ENCODE results near the gene SUGT1. TPM values are rescaled to one million over a fixed set of nuclear protein-coding genes. Genes with fewer than 3 reads are reported as not detected.
"Not testable (repeated sequence)": the region's sequence is repeated elsewhere in the genome, so short reads cannot be mapped to it uniquely, and the experiment has no call there.

SUGT1 gene
- total RNA-seq, 1 donor from 2014 or later = 33.1 TPM

DNA sequence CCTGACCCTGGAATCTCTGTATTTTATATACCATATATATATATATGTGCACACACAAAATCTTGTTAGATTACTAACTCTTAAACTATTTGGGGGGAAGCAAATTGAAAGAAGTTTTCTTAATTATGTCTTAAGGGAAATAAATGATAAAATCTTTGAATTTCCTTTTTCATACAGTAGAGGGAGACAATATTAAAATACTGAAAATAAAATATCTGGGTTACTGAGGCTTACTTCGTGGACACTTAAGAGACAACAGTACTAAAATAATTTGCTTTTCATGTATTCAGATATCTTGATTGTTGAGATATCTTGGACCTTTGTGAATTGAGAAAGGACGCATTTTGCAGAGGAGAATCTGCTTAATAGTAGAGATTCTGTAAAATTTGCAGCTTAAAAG lies 17.0 kb downstream of the SUGT1 start:
- DNase-seq (ENCODE audit: low read depth in 2 of 2) = no peak

DNA sequence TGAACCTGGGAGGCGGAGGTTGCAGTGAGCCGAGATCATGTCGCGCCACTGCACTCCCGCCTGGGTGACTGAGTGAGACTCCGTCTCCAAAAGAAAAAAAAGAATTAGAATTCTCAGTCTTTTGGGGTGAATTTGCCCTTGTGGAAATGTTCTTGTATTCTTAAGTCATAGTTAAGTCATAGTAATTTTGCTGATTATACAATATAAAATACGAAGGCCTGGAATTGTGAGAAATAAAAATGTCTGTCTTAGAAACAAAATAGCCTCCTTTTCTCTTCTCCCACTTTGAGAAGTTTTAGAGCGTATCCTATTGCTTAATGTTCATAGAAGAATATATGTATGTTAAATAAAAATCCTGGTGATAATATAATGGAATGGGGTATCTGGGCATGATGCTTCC lies 18.1 kb downstream of the SUGT1 start:
- no peak for DNase-seq (ENCODE audit: low read depth in 2 of 2)

DNA sequence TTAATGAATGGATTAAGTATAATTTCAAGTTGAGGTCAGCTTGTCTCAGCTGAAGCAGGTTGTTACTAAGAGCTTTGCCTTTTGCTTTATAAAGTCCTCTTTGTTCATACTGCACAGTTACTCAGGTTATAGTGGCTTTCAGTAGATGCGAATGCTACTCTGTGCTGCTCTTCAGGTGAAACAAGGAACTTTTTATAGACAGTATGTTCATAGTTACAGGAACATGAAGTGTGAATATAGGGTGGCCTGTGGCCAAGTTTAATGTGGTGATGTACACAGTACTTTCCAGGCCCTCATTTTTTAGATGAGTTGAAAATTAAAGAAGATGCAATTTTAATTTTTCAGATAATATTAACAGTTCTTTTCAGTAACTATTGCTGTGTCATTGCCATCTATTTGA lies 20.8 kb downstream of the SUGT1 start:
- no peak for DNase-seq (ENCODE audit: low read depth in 2 of 2)

DNA sequence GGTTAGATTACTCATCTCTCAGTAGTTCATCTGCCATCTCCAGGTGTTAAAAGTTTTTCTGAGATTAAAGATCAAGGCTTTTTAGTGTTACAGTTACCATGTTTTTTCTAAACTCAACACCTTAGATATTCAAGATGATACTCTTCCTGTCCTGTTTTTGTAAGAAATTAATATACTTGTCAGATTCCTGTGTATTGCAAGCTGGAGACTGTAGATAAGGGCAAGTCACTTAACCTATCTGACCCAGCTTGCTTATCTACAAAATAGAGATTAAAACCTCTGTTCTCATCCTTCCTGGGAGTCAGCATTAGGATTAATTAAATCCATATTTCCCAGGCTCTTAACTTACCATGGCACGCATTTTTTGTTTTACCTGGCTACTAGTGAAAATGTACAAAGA lies 25.2 kb downstream of the SUGT1 start:
- DNase-seq (ENCODE audit: low read depth in 2 of 2) = no peak

DNA sequence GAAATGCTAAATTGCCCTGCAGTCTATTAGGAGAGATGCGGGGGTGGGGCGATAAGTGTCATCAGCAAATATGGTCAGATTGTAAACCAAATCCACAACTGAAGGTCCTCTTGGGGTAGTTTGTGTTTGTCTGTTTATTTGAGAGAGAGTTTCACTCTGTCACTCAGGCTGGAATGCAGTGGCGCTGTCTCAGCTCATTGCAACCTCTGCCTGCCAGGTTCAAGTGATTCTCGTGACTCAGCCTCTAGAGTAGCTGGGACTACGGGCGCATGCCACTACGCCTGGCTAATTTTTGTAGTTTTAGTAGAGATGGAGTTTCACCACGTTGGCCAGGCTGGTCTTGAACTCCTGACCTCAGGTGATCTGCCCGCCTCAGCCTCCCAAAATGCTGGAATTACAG lies 33.2 kb downstream of the SUGT1 start:
- DNase-seq (ENCODE audit: low read depth in 2 of 2) = not testable (repeated sequence)

DNA sequence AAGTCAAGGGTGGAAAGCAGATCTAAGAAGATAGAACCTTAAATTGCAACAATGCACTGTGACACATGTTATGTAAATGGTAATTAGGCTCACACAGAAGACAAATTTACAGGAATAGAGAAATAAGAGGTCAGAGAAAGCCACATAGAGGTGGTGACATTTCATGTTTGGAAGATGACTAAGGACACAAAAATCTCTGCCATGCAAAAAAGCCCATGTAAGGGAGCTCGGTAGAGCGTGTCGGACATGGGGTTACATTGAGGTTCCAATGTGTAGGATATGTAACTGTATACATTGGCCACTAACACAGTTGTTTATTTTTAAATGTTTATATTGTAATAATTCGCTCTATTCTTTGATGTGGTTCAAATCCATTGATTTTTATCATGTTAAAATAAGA lies 33.7 kb downstream of the SUGT1 start:
- DNase-seq (ENCODE audit: low read depth in 2 of 2) = no peak

DNA sequence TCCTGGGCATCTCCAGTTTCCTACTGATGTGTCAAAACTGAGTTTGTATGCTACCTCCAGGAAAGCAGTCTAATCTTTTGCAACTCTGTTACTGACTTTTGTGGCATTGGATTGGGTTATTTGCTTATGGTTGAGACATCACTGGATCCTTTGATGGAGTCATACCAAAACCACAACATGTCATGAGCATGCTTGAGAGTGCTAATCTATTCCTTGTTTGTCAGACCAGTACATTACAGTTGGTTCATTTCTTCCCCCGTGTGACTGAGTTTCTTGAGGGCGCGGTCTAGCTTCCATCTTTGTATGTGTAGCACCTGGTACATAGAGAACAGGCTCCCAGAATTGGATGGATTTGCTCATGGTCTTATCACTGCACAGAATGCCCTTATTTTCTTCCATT lies 43.2 kb downstream of the SUGT1 start:
- DNase-seq (ENCODE audit: low read depth in 2 of 2) = no peak

DNA sequence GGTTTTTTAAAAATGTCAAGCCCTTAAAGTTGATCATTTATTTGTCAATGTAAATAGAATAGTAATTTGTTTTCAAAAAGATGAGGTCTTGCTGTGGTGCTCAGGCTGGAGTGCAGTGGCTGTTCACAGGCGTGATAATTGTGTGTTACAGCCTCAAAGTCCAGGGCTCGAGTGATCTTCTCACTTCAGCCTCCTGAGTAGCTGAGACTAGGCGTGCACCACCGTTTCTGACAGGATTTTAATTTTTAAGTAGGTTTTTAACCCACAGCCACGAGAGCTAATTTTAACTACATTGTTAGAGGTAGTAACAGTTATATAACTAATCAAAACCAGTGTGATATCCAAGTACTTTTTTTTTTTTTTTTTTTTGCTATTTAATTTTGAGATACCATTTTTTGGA lies 43.9 kb downstream of the SUGT1 start:
- DNase-seq (ENCODE audit: low read depth in 2 of 2) = no peak

DNA sequence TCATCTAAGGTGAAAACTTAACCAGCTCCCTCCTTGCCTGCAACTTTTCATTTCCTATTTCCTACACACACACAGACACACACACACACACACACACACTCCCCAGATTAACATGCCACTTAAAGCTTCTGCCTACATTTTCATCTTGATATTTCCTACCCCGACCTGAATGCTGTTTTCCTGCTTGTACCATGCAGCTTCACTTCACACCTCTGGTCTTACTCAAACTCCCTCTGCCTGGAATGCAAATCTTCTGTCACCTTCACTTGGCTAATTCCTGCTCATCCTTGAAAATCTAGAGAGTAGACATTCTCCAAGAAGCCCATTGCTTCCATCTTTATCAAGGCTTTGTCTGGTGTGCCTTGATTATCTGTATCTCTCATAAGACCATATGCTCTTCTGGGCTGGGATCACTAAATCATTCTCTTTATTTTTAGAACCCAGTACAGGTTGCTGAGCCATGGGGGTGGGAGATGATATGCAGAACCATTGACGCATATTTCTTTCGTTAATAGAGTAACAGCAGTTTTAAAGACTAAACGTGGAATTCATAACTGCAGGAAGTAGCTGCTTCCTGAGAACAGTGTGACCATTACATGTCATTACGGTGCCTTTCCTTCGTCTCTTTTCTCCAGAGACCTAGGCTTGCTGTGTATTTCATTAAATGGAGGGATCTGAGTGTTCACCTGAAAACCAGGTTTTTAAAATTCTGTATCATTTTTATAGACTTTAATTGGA lies 49.3 kb downstream of the SUGT1 start:
- peak; percentile 26 to 55 for DNase-seq (ENCODE audit: low read depth in 2 of 2)

DNA sequence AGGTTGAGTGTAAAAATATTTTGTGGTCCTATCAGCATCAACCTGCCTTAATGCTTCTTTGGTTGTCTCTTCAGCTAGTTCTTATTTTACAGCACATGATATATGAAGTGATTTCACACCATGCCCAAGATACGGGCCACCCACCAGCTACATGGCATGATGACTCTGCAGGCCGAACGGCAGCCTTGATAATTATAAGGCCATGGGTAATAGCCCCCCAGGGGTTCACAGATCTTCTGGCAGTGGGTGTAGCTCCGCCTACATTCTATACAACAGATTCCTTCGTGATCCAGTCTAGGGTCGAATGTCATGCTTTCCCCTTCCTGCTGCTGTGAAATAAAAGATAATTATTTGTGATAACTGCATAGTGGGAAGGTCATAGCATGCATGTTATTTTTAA lies 50.8 kb downstream of the SUGT1 start:
- no peak for DNase-seq (ENCODE audit: low read depth in 2 of 2)

DNA sequence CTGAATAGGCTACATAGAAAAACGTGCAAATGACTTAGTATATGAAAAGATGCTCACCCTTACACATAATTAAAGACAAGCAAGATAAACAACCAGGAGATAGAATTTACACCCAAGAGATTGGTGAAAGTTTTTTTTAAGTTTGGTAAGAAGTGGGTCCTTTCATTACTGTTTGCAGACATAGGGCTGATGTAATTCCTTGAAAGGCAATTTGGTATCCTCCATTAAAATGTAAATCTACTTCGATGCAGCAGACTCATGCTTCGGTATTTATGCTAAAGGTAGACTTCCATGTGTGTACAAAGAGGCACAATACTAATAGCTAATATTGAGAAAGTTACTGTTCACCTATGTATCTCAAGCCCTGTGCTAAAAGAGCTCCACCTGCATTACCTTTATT lies 53.4 kb downstream of the SUGT1 start:
- DNase-seq (ENCODE audit: low read depth in 2 of 2) = no peak

DNA sequence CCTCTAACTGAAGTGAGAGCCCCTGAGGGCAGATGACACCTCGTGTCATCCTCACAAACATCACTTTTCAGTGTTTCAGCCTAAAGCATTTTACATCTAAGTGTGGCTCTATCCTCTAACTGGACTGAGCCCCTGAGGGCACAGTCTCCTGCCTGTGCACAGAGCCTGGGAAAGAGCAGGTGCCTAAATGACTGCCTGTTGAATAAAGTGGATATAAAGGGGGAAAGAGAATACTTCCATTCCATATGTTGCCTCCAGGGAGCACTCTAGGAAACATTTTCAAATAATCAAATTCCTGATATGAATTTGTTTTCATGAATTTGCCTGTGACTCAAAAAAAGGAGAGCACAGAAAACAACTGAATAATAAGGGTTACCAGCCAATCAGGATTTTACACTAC lies 54.7 kb downstream of the SUGT1 start:
- no peak for DNase-seq (ENCODE audit: low read depth in 2 of 2)

DNA sequence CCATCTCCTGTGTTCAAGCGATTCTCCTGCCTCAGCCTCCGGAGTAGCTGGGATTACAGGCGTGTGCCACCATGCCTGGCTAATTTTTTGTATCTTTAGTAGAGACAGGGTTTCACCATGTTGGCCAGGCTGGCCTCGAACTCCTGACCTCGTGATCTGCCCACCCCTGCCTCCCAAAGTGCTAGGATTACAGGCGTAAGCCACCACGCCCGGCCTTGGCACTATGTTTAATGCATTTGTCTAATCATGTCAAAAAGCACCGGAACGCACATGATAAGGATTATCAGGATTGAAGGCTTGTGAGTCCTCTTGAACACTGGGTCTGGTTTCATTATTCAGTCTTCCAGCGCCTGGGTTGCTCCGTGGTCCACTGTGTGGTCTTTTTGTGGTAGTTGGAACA lies 55.6 kb downstream of the SUGT1 start:
- DNase-seq (ENCODE audit: low read depth in 2 of 2) = not testable (repeated sequence)

DNA sequence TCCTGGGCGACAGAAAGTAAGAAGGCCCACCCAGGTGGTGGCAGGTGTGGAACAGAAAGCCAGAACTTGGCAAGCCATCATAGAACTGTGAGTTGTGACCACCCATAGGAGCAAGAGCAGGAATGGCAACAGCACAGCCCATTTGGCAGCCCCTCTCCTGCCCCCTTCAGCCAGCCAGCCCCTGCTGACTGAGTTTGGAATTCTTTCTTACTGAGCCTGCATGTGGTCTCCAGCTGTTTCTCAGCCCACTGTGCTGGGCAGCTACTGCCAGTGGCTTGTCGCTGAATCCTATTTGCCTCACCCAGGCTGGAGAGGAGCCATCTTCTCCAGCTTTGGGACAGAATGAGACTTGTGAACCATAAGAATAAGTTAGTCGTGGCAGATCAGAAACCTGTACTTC lies 58.6 kb downstream of the SUGT1 start:
- DNase-seq (ENCODE audit: low read depth in 2 of 2) = no peak

DNA sequence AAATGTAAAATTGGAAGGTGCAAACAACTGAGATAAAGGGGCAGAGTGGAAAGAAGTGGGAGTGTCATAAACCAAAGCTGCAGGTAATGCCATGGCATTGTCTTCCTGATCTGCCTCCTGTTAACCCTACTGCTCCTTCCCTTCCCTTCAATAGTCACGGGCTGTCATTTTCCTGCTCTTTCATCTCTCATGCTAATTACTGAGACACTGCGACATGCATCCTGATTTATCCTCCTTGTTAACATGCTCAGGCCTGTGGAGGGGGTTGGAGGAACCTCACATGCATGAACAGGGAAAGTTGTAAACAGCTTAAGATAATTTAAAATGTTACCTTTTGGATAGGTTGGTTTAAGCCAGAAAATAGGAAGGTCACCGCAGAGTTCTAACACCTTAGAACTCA lies 59.7 kb downstream of the SUGT1 start:
- no peak for DNase-seq (ENCODE audit: low read depth in 2 of 2)

DNA sequence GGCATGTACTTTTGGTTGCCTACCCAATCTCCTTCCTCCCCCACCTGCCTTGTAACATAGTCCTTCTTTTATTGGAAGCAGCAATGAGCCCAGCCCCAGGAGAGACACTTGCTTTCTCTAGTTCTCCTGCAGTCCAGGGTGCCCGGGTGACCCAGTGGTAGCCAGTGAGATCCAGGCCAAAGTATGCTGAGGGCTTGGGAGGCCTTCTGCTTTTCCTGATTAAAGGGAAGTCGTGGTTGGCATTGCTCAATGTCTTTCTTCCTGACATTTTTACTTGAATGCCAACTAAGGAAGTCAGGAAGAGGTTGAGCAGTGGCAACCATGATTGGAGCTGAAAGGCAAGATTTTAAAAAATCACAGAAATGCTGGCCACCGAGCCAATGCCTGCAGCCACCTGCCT lies 61.3 kb downstream of the SUGT1 start:
- DNase-seq (ENCODE audit: low read depth in 2 of 2) = no peak

DNA sequence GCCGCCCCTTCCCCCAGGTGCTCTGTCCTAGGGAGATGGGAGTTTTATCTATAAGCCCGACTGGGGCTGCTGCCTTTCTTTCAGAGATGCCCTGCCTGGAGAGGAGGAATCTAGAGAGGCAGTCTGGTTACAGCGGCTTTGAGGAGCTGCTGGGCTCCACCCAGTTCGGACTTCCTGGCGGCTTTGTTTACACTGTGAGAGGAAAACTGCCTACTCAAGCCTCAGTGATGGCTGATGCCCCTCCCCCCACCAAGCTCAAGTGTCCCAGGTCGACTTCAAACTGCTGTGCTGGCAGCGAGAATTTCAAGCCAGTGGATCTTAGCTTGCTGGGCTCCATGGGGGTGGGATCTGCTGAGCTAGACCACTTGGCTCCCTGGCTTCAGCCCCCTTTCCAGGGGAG lies 68.3 kb downstream of the SUGT1 start:
- not testable (repeated sequence) for DNase-seq (ENCODE audit: low read depth in 2 of 2)

DNA sequence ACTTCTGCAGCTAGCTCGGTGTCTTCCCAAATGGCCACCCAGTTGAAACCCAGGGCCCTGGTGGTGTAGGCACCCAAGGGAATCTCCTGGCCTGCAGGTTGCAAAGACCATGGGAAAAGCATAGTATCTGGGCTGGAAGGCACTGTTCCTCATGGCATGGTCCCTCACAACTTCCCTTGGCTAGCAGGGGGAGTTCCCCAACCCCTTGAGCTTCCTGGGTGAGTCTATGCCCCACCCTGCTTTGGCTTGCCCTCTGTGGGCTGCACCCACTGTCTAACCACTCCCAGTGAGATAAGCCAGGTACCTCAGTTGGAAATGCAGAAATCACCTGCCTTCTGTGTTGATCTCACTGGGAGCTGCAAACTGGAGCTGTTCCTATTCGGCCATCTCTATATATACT lies 68.7 kb downstream of the SUGT1 start:
- not testable (repeated sequence) for DNase-seq (ENCODE audit: low read depth in 2 of 2)

DNA sequence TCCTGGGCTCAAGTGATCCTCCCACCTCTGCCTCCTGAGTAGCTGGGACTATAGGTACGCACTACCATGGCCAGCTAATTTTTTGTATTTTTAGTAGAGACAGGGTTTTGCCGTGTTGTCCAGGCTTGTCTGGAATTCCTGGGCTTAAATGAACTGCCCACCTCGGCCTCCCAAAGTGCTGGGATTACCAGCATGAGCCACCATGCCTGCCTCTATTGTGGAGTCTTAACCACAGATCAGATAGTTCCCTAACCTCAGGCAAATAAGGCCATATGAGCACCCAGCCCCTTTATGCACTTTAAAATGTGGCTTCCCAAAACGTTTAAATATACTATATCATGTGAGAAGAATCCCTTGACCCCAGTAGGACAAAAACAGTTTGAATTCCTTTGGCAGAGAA lies 70.5 kb downstream of the SUGT1 start:
- DNase-seq (ENCODE audit: low read depth in 2 of 2) = no peak

DNA sequence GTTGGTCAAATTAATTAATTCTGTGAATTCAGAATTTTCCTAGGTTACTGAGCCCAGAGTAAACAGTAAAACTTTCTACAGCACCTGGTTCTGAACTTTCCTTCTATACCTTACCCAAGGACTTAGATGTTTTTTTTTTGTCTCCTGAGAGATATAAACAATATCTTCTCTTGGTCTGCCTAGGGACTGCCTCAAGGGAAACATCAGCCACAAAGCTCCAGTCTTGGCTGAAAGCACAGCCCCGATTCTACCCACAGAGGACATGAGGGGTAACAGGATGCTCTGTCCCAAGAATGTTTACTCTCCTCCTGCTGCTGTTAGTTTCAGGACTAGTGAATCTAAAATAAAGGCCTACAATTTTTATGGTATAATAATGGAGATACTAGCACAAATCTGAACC lies 72.7 kb downstream of the SUGT1 start:
- no peak for DNase-seq (ENCODE audit: low read depth in 2 of 2)

DNA sequence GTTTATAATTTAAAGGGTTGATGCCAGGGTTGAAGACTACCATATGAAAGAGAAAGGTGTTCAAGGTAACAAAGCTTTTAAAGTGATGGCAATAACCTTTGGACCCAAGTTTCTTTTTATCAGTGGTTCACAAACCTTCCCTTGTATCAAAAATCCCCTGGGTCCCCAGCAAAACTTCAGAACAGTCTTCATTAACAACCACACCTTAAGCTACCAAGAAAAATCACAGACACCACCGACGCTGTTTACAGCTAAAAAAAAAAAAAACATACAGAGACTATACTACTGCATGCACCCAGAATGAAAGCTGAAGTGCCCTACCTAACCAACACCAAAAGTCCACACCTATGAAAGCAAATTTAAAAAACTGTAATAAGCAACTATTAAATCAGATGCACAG lies 73.6 kb downstream of the SUGT1 start:
- DNase-seq (ENCODE audit: low read depth in 2 of 2) = no peak

DNA sequence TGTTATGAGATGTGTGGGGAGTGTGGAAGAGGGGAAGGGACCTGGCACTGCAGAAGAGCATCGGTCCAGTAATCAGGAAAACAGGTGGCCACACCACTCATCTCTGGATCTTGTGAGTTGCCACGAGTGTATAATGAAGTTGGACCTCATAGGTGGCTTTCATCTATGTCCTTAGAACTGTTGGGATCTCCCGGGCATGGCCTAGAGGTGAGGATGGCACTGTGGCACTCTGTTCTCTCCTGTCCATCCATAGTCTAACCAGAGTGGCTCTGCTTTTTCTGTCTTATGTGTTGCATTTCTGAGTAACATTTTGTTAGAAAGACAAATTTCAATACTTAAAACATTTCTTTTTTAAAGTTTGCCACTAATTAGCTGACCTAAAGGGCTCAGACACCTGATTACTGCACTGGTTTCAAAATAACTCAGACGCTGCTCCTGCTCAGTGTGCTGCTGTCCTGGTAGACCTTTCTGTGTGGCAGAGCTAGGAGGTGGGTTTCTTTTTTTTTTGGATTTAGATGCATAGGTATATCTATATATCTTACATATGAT lies 81.5 kb downstream of the SUGT1 start:
- DNase-seq (ENCODE audit: low read depth in 2 of 2) = no peak

DNA sequence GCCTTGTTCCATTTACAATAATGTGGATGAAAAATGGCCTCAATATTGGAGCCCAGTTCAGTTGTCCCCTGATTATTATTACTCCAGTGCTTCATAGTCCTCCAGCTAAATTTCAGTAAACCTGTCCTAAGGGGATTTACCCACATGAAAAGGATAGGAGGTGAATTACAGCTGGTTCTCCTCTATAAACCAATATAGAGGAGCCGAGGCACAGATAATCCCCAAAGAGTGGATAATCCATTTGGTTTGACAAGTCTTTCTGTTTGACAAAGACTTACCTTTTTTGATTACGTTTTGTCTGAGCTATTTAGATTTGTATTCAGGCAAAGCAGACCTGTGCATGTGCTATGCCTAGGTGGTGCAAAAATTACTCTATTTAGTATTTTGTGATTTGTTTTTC lies 84.3 kb downstream of the SUGT1 start:
- no peak for DNase-seq (ENCODE audit: low read depth in 2 of 2)

DNA sequence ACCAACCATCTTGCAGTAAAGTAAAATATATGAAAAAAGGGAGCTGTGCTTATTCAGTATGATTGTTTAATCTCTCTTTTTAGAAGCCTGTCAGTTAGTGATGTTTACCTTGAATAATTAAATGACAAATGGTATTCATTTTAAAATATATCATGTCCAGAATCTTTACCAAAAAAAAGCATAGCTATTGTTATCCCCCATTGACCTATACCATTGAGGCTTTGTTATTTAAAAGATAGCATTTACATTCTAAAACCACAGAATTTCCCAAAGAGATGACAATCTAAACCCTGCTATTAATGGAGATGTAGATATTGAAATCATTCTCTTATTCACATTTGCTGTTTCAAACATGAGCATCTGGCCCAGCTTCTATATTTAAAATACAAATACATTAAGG lies 84.8 kb downstream of the SUGT1 start:
- no peak for DNase-seq (ENCODE audit: low read depth in 2 of 2)
